SK-N-SH (cell line): ENCODE measurements around the gene PLEKHA4. TPM values are rescaled to one million over a fixed set of nuclear protein-coding genes. Genes with fewer than 3 reads are reported as not detected.

ENCODE experiments used
- CTCF ChIA-PET: fragments of 300-600, 350-600 bp; formaldehyde crosslinking; extraction: SDS; loops from one replicate; lab custom pipeline; 2021; lab: Yijun Ruan, JAX
- POLR2A ChIA-PET: fragments of 350-600 bp; sonication (Branson Sonifier 250); formaldehyde crosslinking; extraction: SDS; loops from one replicate; lab custom pipeline; 2020; ENCODE audit warnings: antibody characterized with exemption, inconsistent platforms; lab: Yijun Ruan, JAX
- DNase-seq: peaks from one replicate; pipeline ENCODE4 v3.0.0; 2012
- H2AFZ ChIP-seq: fragments of 200-600 bp; sonication (generic); 2 replicates; pipeline ENCODE4 v1.8.1; 2016; ENCODE audit warnings: antibody characterized with exemption, mild to moderate bottlenecking, low read depth
- H3F3A ChIP-seq: fragments of 200-600 bp; sonication (generic); replicated peaks from 2 replicates; pipeline ENCODE3; 2016; ENCODE audit warnings: antibody characterized with exemption, mild to moderate bottlenecking; ENCODE audit not compliant: insufficient read depth
- H3K27ac ChIP-seq, 2 experiments: fragments of 200-500 bp in 1 of 2; fragments of 200-600 bp in 1 of 2; sonication (Bioruptor generic) in 1 of 2; sonication (generic), shearing (Covaris generic) in 1 of 2; 2 replicates each; pipeline versions ENCODE4 v1.5.1 to v1.6.1; 2014 to 2016; ENCODE audit warnings: low read depth in 2 of 2, inconsistent platforms in 1 of 2, low read length in 1 of 2, mild to moderate bottlenecking in 1 of 2, mixed read lengths in 1 of 2
- H3K27me3 ChIP-seq: fragments of 200-600 bp; sonication (generic), shearing (Covaris generic); 2 replicates; pipeline ENCODE4 v1.6.1; 2016; ENCODE audit warnings: mixed run types; ENCODE audit not compliant: insufficient read depth
- H3K36me3 ChIP-seq, 2 experiments: fragments of 200-500 bp in 1 of 2; fragments of 200-600 bp in 1 of 2; sonication (Bioruptor generic) in 1 of 2; sonication (generic) in 1 of 2; replicated peaks in 1 of 2; 2 replicates each; pipeline versions ENCODE3 to v1.5.1; 2014 to 2016; ENCODE audit warnings: low read length in 1 of 2, mild to moderate bottlenecking in 1 of 2; ENCODE audit not compliant: insufficient read depth in 2 of 2, control insufficient read depth in 1 of 2
- H3K4me1 ChIP-seq, 2 experiments: fragments of 200-500 bp in 1 of 2; fragments of 200-600 bp in 1 of 2; sonication (Bioruptor generic) in 1 of 2; sonication (generic), shearing (Covaris generic) in 1 of 2; 2 replicates each; pipeline versions ENCODE4 v1.5.1 to v1.6.1; 2014 to 2016; ENCODE audit warnings: low read depth in 1 of 2, low read length in 1 of 2, mixed run types in 1 of 2; ENCODE audit not compliant: insufficient read depth in 2 of 2, control insufficient read depth in 1 of 2
- H3K4me2 ChIP-seq: fragments of 200-600 bp; sonication (generic), shearing (Covaris generic); 2 replicates; pipeline ENCODE4 v1.6.1; 2017; ENCODE audit warnings: mixed run types
- H3K4me3 ChIP-seq, 2 experiments: fragments of 200-500 bp in 1 of 2; fragments of 200-600 bp in 1 of 2; sonication (Bioruptor generic) in 1 of 2; sonication (generic), shearing (Covaris generic) in 1 of 2; 2 replicates each; pipeline versions ENCODE4 v1.5.1 to v1.8.1; 2014 to 2016; ENCODE audit warnings: low read depth in 2 of 2, inconsistent platforms in 1 of 2, low read length in 1 of 2, mild to moderate bottlenecking in 1 of 2, mixed read lengths in 1 of 2, moderate library complexity in 1 of 2
- H3K79me2 ChIP-seq: fragments of 200-600 bp; sonication (generic); 2 replicates; pipeline ENCODE4 v1.8.1; 2017; ENCODE audit warnings: mild to moderate bottlenecking; ENCODE audit not compliant: insufficient read depth
- H3K9ac ChIP-seq: fragments of 200-600 bp; sonication (generic); 2 replicates; pipeline ENCODE4 v1.6.1; 2017; ENCODE audit warnings: mixed run types
- H3K9me2 ChIP-seq: fragments of 200-600 bp; sonication (generic); 2 replicates; pipeline ENCODE4 v1.6.1; 2017; ENCODE audit warnings: mixed run types
- H3K9me3 ChIP-seq: fragments of 200-600 bp; sonication (generic); 2 replicates; pipeline ENCODE4 v1.6.1; 2017; ENCODE audit warnings: mixed run types, mild to moderate bottlenecking, moderate library complexity
- H4K20me1 ChIP-seq: fragments of 200-600 bp; sonication (generic); 2 replicates; pipeline ENCODE4 v1.6.1; 2017; ENCODE audit warnings: mild to moderate bottlenecking, mixed run types; ENCODE audit not compliant: insufficient read depth
- FOXJ3 ChIP-seq: sonication (generic); formaldehyde crosslinking; IDR thresholded peaks from 2 replicates; pipeline ENCODE4 v1.5.1; 2020; ENCODE audit warnings: mild to moderate bottlenecking, missing genetic modification reagents
- FOXM1 ChIP-seq: IDR thresholded peaks from 2 replicates; pipeline ENCODE4 v1.4.0; 2012; ENCODE audit warnings: low read depth, mild to moderate bottlenecking
- RCOR1 ChIP-seq: fragments of 150-350 bp; IDR thresholded peaks from 2 replicates; pipeline ENCODE4 v1.6.1; 2017; ENCODE audit warnings: antibody characterized with exemption, low read length
- TAF1 ChIP-seq: IDR thresholded peaks from 2 replicates; pipeline ENCODE4 v1.6.1; 2012; ENCODE audit warnings: low read depth, mild to moderate bottlenecking, low read length, moderate library complexity, borderline replicate concordance
- TEAD4 ChIP-seq: IDR thresholded peaks from 2 replicates; pipeline ENCODE4 v1.4.0; 2012; ENCODE audit warnings: mild to moderate bottlenecking, borderline replicate concordance; ENCODE audit not compliant: insufficient read depth
- YY1 ChIP-seq: IDR thresholded peaks from 2 replicates; pipeline ENCODE4 v1.4.0; 2012; ENCODE audit warnings: low read depth, mild to moderate bottlenecking
- WGBS: methylation state at CpG from one replicate; pipeline ENCODE4 v1.1.6; 2017; ENCODE audit warnings: low lambda C conversion rate; 5-methylcytosine and 5-hydroxymethylcytosine counted together
- polyA plus RNA-seq, 3 experiments: library from polyadenylated mRNA; depleted of rRNA; stranded (reverse); fragments of >200 nt; gene quantifications; 2 replicates each; pipeline ENCODE4 v1.2.3, GENCODE V29; 2012
- TF ChIP-seq, protein P1 (sequence below): IDR thresholded peaks from 2 replicates; pipeline ENCODE4 v1.6.1; 2012; ENCODE audit warnings: mild to moderate bottlenecking, low read depth, low read length, moderate library complexity
- TF ChIP-seq, protein P2 (sequence below): IDR thresholded peaks from 2 replicates; pipeline ENCODE4 v1.4.0; 2012; ENCODE audit warnings: low read depth, borderline replicate concordance

The PLEKHA4 gene
- polyA plus RNA-seq, 1 of the 3 experiments (the other 2 are of a cell fraction) = 5.6 TPM

GRCh38 chr19:48870048-48870447, 1.6 kb upstream of the PLEKHA4 start (continued):
- TF ChIP-seq, protein P1, sequence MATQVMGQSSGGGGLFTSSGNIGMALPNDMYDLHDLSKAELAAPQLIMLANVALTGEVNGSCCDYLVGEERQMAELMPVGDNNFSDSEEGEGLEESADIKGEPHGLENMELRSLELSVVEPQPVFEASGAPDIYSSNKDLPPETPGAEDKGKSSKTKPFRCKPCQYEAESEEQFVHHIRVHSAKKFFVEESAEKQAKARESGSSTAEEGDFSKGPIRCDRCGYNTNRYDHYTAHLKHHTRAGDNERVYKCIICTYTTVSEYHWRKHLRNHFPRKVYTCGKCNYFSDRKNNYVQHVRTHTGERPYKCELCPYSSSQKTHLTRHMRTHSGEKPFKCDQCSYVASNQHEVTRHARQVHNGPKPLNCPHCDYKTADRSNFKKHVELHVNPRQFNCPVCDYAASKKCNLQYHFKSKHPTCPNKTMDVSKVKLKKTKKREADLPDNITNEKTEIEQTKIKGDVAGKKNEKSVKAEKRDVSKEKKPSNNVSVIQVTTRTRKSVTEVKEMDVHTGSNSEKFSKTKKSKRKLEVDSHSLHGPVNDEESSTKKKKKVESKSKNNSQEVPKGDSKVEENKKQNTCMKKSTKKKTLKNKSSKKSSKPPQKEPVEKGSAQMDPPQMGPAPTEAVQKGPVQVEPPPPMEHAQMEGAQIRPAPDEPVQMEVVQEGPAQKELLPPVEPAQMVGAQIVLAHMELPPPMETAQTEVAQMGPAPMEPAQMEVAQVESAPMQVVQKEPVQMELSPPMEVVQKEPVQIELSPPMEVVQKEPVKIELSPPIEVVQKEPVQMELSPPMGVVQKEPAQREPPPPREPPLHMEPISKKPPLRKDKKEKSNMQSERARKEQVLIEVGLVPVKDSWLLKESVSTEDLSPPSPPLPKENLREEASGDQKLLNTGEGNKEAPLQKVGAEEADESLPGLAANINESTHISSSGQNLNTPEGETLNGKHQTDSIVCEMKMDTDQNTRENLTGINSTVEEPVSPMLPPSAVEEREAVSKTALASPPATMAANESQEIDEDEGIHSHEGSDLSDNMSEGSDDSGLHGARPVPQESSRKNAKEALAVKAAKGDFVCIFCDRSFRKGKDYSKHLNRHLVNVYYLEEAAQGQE = no peak
- no peak for TF ChIP-seq TEAD4
- TF ChIP-seq YY1 = no peak

- H3K4me3 ChIP-seq = peak overlapping the region; percentile 2 to 50
- peaks cover 3 to 23% of the 10 kb centered on the region in 2 experiments; a peak in 2 of 4 replicates for H3K4me1 ChIP-seq
- H3K9me2 ChIP-seq = no peaks in the 10 kb centered on the region
- no peaks in the 10 kb centered on the region for H3F3A ChIP-seq
- no peaks in the 10 kb centered on the region for H3K27me3 ChIP-seq
- H4K20me1 ChIP-seq = no peaks in the 10 kb centered on the region
- no peaks in the 10 kb centered on the region for H3K36me3 ChIP-seq
- no peak for DNase-seq
- ChIA-PET CTCF (interaction anchor here (0.6 to 2.1 kb wide), 4 partner anchors 14 to 147 kb away, joined by 3 to 8 read pairs (median 3); no protein-coding TSS in a partner anchor), POLR2A (no interaction called here)
- H3K27ac ChIP-seq = peak overlapping the region; percentile 45 to 61; a peak in 2 of 4 replicates
- no peaks in the 10 kb centered on the region for H3K9me3 ChIP-seq
- H3K79me2 ChIP-seq = peaks cover 5% of the 10 kb centered on the region
- H3K4me2 ChIP-seq = peak overlapping the region; percentile 68
- TF ChIP-seq TAF1 (no peak), FOXM1 (no peak), TEAD4 (no peak), RCOR1 (no peak), FOXJ3 (CRISPR knock-in tag) (no peak)
- TF ChIP-seq, protein P2, sequence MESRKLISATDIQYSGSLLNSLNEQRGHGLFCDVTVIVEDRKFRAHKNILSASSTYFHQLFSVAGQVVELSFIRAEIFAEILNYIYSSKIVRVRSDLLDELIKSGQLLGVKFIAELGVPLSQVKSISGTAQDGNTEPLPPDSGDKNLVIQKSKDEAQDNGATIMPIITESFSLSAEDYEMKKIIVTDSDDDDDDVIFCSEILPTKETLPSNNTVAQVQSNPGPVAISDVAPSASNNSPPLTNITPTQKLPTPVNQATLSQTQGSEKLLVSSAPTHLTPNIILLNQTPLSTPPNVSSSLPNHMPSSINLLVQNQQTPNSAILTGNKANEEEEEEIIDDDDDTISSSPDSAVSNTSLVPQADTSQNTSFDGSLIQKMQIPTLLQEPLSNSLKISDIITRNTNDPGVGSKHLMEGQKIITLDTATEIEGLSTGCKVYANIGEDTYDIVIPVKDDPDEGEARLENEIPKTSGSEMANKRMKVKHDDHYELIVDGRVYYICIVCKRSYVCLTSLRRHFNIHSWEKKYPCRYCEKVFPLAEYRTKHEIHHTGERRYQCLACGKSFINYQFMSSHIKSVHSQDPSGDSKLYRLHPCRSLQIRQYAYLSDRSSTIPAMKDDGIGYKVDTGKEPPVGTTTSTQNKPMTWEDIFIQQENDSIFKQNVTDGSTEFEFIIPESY = no peak
- H2AFZ ChIP-seq = peak overlapping the region; percentile 89
- 73% methylated on average over 7 of the region's 7 CpGs for WGBS
- peak overlapping the region; percentile 64; the same call in 1 of the 2 replicates for H3K9ac ChIP-seq
Observed at GRCh38 chr19:48867746-48868113, 687 bp downstream of the PLEKHA4 start.
